Glutamatergic neuron (in vitro differentiated cells): Measurements from ENCODE around the gene CLEC16A. TPM values are rescaled to one million over a fixed set of nuclear protein-coding genes. Genes with fewer than 3 reads are reported as not detected.
A peak's percentile ranks its signal among the peaks of the same experiment; 100 is the strongest.

Source experiments
- DNase-seq: peaks from one replicate; pipeline ENCODE4 v3.0.0; 2022
- H3K27ac Mint-ChIP-seq: one replicate; pipeline ENCODE4 v1.8.0; 2020; ENCODE audit warnings: mild to moderate bottlenecking, mixed read lengths, inconsistent platforms; ENCODE audit not compliant: unreplicated experiment
- H3K27me3 Mint-ChIP-seq: one replicate; pipeline ENCODE4 v1.8.0; 2020; ENCODE audit warnings: mild to moderate bottlenecking, moderate library complexity, mixed read lengths, inconsistent platforms; ENCODE audit not compliant: unreplicated experiment
- H3K36me3 Mint-ChIP-seq: one replicate; pipeline ENCODE4 v1.8.0; 2020; ENCODE audit warnings: mild to moderate bottlenecking, mixed read lengths, inconsistent platforms; ENCODE audit not compliant: unreplicated experiment
- H3K4me1 Mint-ChIP-seq: one replicate; pipeline ENCODE4 v1.8.0; 2020; ENCODE audit warnings: mild to moderate bottlenecking, low read depth, mixed read lengths, inconsistent platforms; ENCODE audit not compliant: unreplicated experiment
- H3K4me3 Mint-ChIP-seq: one replicate; pipeline ENCODE4 v1.8.0; 2020; ENCODE audit warnings: mild to moderate bottlenecking, mixed read lengths, inconsistent platforms; ENCODE audit not compliant: unreplicated experiment
- H3K9me3 Mint-ChIP-seq: one replicate; pipeline ENCODE4 v1.8.0; 2020; ENCODE audit warnings: mild to moderate bottlenecking, moderate library complexity, mixed read lengths, inconsistent platforms; ENCODE audit not compliant: unreplicated experiment
- CTCF ChIP-seq: fragments of 200-600 bp; sonication (generic); IDR thresholded peaks from one replicate; pipeline ENCODE4 v1.5.0; 2021; ENCODE audit not compliant: partially characterized antibody, unreplicated experiment
- total RNA-seq: library from RNA; stranded (reverse); fragmentation: NEBNext Ultra II Directional; extraction: Animal tissue kit (Norgen Biotek cat#: 25700); gene quantifications from one replicate; pipeline ENCODE4 v1.2.1, GENCODE V29; 2021; ENCODE audit not compliant: unreplicated experiment

The CLEC16A gene
- total RNA-seq, 1 donor from 2014 or later: 43.0 TPM

GRCh38 chr16:11051879-11052808 lies 107.8 kb downstream of the CLEC16A start:
- H3K27ac Mint-ChIP-seq: peak overlapping the region; percentile 69
- no peak for DNase-seq
- H3K27me3 Mint-ChIP-seq: peaks cover 14% of the 10 kb centered on the region
- peaks cover 43% of the 10 kb centered on the region for H3K4me1 Mint-ChIP-seq
- H3K4me3 Mint-ChIP-seq: no peak overlapping the region
- peaks cover 18% of the 10 kb centered on the region for H3K9me3 Mint-ChIP-seq
- H3K36me3 Mint-ChIP-seq: peaks cover 5% of the 10 kb centered on the region
- no peak for TF ChIP-seq CTCF

- Mint-ChIP-seq H3K27me3 (peaks cover 14% of the 10 kb centered on the region), H3K9me3 (peaks cover 18% of the 10 kb centered on the region), H3K4me1 (peaks cover 44% of the 10 kb centered on the region), H3K36me3 (peaks cover 5% of the 10 kb centered on the region), H3K27ac (peak overlapping the region; percentile 94), H3K4me3 (peak overlapping the region; percentile 76)
- TF ChIP-seq CTCF: no peak
- peak; percentile 81 for DNase-seq
Observed at GRCh38 chr16:11053916-11054460, 109.6 kb downstream of the CLEC16A start.

- peaks cover 18% of the 10 kb centered on the region for H3K9me3 Mint-ChIP-seq
- no peak for TF ChIP-seq CTCF
- no peak for DNase-seq
- H3K27me3 Mint-ChIP-seq: peaks cover 17% of the 10 kb centered on the region
- H3K4me3 Mint-ChIP-seq: peak overlapping the region; percentile 42
- peak overlapping the region; percentile 57 for H3K27ac Mint-ChIP-seq
- peaks cover 37% of the 10 kb centered on the region for H3K4me1 Mint-ChIP-seq
- peaks cover 5% of the 10 kb centered on the region for H3K36me3 Mint-ChIP-seq
Observed at GRCh38 chr16:11056090-11056992, 112.0 kb downstream of the CLEC16A start.

GRCh38 chr16:11056993-11057649 lies 112.8 kb downstream of the CLEC16A start:
- DNase-seq: no peak
- Mint-ChIP-seq H3K27ac (peak overlapping the region; percentile 3), H3K27me3 (peaks cover 17% of the 10 kb centered on the region), H3K36me3 (peaks cover 5% of the 10 kb centered on the region), H3K4me1 (peaks cover 37% of the 10 kb centered on the region), H3K9me3 (peaks cover 19% of the 10 kb centered on the region), H3K4me3 (no peak overlapping the region)
- no peak for TF ChIP-seq CTCF
